Measurements from ENCODE around the gene ELP4.

ELP4 gene

GRCh38 chr11:31509429-31510345, at the start of gene ELP4, which contains the start of gene IMMP1L:
Gene ELP4, plus strand, starts transcription at chr11:31509767. Its CDS starts 18 bp downstream, at chr11:31509785.
Gene IMMP1L, minus strand, starts transcription at chr11:31509622. Its CDS starts 46,346 bp downstream, at chr11:31463276.
- DNase-seq (ENCODE audit: low read depth): peak; percentile 94
- peak within 1 kb of the TSS; percentile 96 for H3K4me3 ChIP-seq (ENCODE audit: low read depth, low read length)
- no peak for TF ChIP-seq CTCF (IDR thresholded peaks at IDR 0.05; ENCODE audit: low read depth, low read length, missing control alignments)

DNA sequence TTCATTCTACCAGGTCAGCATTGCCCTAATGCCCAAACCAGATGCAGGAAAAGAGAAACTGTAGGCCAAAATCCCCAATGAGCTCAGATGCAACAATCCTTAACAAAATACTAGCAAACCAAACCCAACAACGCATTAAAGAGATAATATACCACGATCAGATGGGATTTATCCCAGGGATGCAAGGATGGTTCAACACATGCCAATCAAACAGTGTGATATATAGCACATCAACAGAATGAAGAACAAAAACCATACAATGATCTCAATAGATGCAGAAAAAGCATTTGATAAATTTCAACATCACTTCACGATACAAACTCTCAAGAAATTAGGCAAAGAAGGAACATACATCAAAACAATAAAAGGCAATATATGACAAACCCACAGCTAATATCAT, 45.1 kb upstream of the ELP4 start:
- TF ChIP-seq CTCF (IDR thresholded peaks at IDR 0.05; ENCODE audit: low read depth, low read length, missing control alignments): no peak
- no peak for DNase-seq (ENCODE audit: low read depth)

GRCh38 chr11:31474083-31474482, 35.5 kb upstream of the ELP4 start:
- H3K4me3 ChIP-seq (ENCODE audit: low read depth, low read length): no peak overlapping the region
- DNase-seq (ENCODE audit: low read depth): no peak
- no peak for TF ChIP-seq CTCF (IDR thresholded peaks at IDR 0.05; ENCODE audit: low read depth, low read length, missing control alignments)

More for the DNA sequence above, 45.1 kb upstream of the ELP4 start:
- no peak overlapping the region for H3K4me3 ChIP-seq (ENCODE audit: low read depth, low read length)

DNA sequence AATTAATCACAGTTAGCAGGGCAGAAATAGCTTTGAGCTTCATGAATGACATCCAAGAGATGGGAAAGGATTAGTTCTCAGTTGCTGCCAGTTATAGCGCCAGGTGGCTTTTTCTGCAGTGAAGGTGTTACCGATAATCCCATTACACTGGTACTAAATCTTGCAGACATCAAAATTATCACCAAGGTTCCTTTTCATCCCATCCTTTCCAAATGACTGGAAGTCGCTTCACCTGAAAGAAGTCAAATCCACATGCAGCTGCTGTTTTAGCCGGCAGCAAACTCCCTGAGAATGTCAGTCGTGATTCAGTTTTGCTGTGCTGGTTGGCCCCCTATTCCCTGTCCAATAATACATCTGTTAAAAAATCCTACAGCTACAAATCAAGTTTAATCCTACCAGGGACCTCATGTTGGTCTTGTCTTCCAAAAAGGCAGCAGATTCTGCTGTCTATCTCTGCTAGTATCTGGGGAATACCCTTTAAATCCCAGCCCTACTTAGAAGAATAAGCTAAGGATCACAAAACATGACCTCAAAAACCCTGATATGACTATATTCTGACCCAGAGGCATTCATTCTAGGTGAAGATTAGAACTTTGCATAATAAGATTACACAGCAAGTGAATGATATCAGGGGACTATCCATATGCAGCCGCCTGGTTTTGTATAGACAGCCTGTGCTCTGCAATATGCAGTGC, 31.9 kb upstream of the ELP4 start:
- no peak for TF ChIP-seq CTCF (IDR thresholded peaks at IDR 0.05; ENCODE audit: low read depth, low read length, missing control alignments)
- DNase-seq (ENCODE audit: low read depth): no peak
- H3K4me3 ChIP-seq (ENCODE audit: low read depth, low read length): no peak overlapping the region

DNA sequence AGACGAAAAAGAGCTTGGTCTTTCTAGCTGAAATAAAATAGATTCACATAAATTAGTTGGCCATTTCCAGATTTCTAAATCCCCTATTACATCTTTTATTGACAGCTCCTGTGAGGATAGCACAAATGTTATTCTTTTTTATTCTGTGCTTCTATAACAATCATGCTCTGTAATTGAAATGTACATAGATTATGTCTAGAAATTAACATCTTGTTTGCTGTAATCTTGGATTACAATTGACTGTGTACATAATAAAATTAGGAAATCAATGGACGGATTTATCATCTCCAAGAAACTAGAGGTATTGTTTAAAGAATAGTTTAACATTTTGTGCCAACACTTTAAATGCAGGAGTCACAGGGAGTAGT, 31.4 kb upstream of the ELP4 start:
- TF ChIP-seq CTCF (IDR thresholded peaks at IDR 0.05; ENCODE audit: low read depth, low read length, missing control alignments): no peak
- no peak overlapping the region for H3K4me3 ChIP-seq (ENCODE audit: low read depth, low read length)
- no peak for DNase-seq (ENCODE audit: low read depth)

DNA sequence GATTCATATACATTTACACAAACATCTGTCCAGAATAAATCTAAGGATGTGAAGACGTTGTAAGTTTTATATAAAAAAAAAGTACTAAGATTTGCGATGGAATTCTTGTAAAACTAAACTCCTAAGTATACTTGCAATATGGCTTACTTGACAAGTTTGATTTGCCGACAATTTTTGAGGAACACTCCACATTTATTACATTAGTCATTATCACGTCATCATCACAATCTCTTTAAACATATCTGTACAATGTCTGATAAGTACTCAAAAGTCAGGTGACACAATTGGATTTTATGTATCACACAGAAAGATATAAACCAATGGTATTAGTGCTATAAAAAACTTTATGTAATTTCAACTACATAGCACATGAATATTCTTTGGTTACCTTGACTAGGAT, 30.5 kb upstream of the ELP4 start:
- DNase-seq (ENCODE audit: low read depth): no peak
- no peak for TF ChIP-seq CTCF (IDR thresholded peaks at IDR 0.05; ENCODE audit: low read depth, low read length, missing control alignments)

More for the DNA sequence above, 30.5 kb upstream of the ELP4 start:
- no peak overlapping the region for H3K4me3 ChIP-seq (ENCODE audit: low read depth, low read length)

All from GM12864 (cell line).